ENCODE data around the gene DDO. TPM values are rescaled to one million over a fixed set of nuclear protein-coding genes. Genes with fewer than 3 reads are reported as not detected.

Gene DDO
- total and polyA plus RNA-seq, 2 of the 4 experiments (the other 2 are of a cell fraction): 0.15 to 0.18 TPM

DNA sequence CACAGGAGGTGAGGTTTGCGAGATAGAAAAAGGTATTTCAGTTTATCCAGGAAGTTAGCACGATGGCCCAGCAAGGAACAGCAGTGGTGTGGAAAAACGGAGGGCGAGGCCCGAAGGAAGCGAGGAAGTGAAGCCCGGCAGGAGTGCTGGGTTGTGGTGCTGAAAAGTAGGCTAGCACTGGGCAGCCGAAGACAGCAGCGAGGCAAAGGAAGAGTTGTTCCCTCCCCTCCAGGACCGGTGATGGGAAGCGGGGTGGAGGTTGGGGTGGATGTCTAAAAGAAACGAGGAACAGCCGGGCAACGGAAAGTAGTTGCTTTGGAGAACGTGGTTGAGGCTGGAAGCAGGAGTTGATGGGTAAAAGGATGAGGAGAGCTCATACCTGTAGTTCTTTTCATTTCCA lies 58.6 kb downstream of the DDO start:
- no peaks in the 10 kb centered on the region for H3K79me1 ChIP-seq (ENCODE audit: low read depth in 1 of 2, low read length in 2 of 2)
- no peak overlapping the region for H2AK9ac ChIP-seq (replicated peaks; ENCODE audit: low read depth, low read length, poor library complexity)
- no peak overlapping the region for H3K4me3 ChIP-seq (ENCODE audit: insufficient read depth, low read depth, low read length)
- intact Hi-C loops (cut with micrococcal nuclease): no loop called here
- ChIA-PET CTCF (interaction anchor here (1.3 kb wide), 1 partner anchor 9 kb away, joined by 5 read pairs; no protein-coding TSS in a partner anchor), POLR2A (ENCODE audit: unreplicated experiment) (no interaction called here)
- no peak overlapping the region for H3K14ac ChIP-seq (replicated peaks; ENCODE audit: low read depth, low read length)
- TF ChIP-seq NFE2L2 (IDR thresholded peaks at IDR 0.05; ENCODE audit: low read depth, low read length): no peak
- no peak for TF ChIP-seq MAZ (IDR thresholded peaks at IDR 0.05; ENCODE audit: borderline replicate concordance, low read depth, low read length)
- TF ChIP-seq POLR2A (IDR thresholded peaks at IDR 0.05; ENCODE audit: low read depth, low read length): no peak
- no peak for TF ChIP-seq BHLHE40 (IDR thresholded peaks at IDR 0.05; ENCODE audit: low read depth, low read length)
- TF ChIP-seq, protein P1, sequence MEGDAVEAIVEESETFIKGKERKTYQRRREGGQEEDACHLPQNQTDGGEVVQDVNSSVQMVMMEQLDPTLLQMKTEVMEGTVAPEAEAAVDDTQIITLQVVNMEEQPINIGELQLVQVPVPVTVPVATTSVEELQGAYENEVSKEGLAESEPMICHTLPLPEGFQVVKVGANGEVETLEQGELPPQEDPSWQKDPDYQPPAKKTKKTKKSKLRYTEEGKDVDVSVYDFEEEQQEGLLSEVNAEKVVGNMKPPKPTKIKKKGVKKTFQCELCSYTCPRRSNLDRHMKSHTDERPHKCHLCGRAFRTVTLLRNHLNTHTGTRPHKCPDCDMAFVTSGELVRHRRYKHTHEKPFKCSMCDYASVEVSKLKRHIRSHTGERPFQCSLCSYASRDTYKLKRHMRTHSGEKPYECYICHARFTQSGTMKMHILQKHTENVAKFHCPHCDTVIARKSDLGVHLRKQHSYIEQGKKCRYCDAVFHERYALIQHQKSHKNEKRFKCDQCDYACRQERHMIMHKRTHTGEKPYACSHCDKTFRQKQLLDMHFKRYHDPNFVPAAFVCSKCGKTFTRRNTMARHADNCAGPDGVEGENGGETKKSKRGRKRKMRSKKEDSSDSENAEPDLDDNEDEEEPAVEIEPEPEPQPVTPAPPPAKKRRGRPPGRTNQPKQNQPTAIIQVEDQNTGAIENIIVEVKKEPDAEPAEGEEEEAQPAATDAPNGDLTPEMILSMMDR (conservative IDR thresholded peaks at IDR 0.05; ENCODE audit: low read depth, low read length): no peak
- no peak for TF ChIP-seq CHD1 (IDR thresholded peaks at IDR 0.05; ENCODE audit: low read depth, low read length)
- H2BK20ac ChIP-seq (ENCODE audit: low read depth, low read length): no peak overlapping the region
- no peak overlapping the region for H3K56ac ChIP-seq (ENCODE audit: extremely low read depth, insufficient read depth, low read length)
- H2BK5ac ChIP-seq (ENCODE audit: low read depth, low read length, poor library complexity, severe bottlenecking): no peak overlapping the region
- no peaks in the 10 kb centered on the region for H4K20me1 ChIP-seq (ENCODE audit: insufficient read depth, low read length)
- H2BK15ac ChIP-seq (ENCODE audit: low read depth, low read length): no peak overlapping the region
- peaks cover 47% of the 10 kb centered on the region for H3K27me3 ChIP-seq (ENCODE audit: control insufficient read depth, insufficient read depth, low read length)
- H3K23ac ChIP-seq (ENCODE audit: low read depth, low read length): no peak overlapping the region; the same call in 1 of the 2 replicates
- 92% methylated on average over 7 of the region's 15 CpGs; no CpG with 5 or more reads in 1 of the 2 experiments for WGBS, 2 experiments (ENCODE audit: extremely low coverage in 2 of 2, insufficient read length in 1 of 2)
- in situ Hi-C loops (cut with MboI; ENCODE audit: low sequenced_read_pairs): no loop called here
- H4K8ac ChIP-seq (ENCODE audit: low read depth in 2 of 2, low read length in 2 of 2): no peak overlapping the region
- no peaks in the 10 kb centered on the region for H3K36me3 ChIP-seq (ENCODE audit: control insufficient read depth, insufficient read depth, low read length)
- no peak overlapping the region for H3K27ac ChIP-seq (ENCODE audit: insufficient read depth, low read length)
- no peak overlapping the region for H3K18ac ChIP-seq (ENCODE audit: low read depth, low read length)
- ATAC-seq (ENCODE audit: low read depth): no peak
- H2BK120ac ChIP-seq (ENCODE audit: low read depth, low read length): no peak overlapping the region
- no peak overlapping the region for H4K91ac ChIP-seq (ENCODE audit: insufficient read depth, low read depth, low read length)
- H3K4me2 ChIP-seq (ENCODE audit: low read depth, low read length): no peak overlapping the region
- BruUV-seq (replicated peaks): no TSS peak
- no peak overlapping the region for H4K5ac ChIP-seq (ENCODE audit: low read depth, low read length)
- H2AFZ ChIP-seq (replicated peaks; ENCODE audit: low read length, poor library complexity): no peak overlapping the region
- no peaks in the 10 kb centered on the region for H3K4me1 ChIP-seq (ENCODE audit: control insufficient read depth, insufficient read depth, low read length)
- H2AK5ac ChIP-seq (ENCODE audit: low read depth, low read length): no peak overlapping the region
- H3K9me1 ChIP-seq (ENCODE audit: insufficient read depth, low read length): no peaks in the 10 kb centered on the region
- H3K9me3 ChIP-seq (ENCODE audit: control insufficient read depth, insufficient read depth, low read length): peaks cover 5% of the 10 kb centered on the region
- H3K9ac ChIP-seq (ENCODE audit: low read depth, low read length): no peak overlapping the region
- dilution Hi-C loops (cut with HindIII; ENCODE audit: low sequenced_read_pairs, unreplicated experiment): no loop called here
- H3K4ac ChIP-seq (ENCODE audit: low read depth, low read length): no peak overlapping the region
- no peak for DNase-seq
